Stimulated activated CD8-positive, alpha-beta memory T cell treated with anti-CD3 and anti-CD28 coated beads, Interleukin-2, amount 100 ng/mL, for 1 hour (primary cell): ENCODE data around the gene PHKG2.

Experiments used
- DNase-seq, 2 donors: peaks; one replicate each; pipeline ENCODE4 v3.0.0-alpha.2; 2020; ENCODE audit warnings: low read depth in 2 of 2

PHKG2 gene

DNA sequence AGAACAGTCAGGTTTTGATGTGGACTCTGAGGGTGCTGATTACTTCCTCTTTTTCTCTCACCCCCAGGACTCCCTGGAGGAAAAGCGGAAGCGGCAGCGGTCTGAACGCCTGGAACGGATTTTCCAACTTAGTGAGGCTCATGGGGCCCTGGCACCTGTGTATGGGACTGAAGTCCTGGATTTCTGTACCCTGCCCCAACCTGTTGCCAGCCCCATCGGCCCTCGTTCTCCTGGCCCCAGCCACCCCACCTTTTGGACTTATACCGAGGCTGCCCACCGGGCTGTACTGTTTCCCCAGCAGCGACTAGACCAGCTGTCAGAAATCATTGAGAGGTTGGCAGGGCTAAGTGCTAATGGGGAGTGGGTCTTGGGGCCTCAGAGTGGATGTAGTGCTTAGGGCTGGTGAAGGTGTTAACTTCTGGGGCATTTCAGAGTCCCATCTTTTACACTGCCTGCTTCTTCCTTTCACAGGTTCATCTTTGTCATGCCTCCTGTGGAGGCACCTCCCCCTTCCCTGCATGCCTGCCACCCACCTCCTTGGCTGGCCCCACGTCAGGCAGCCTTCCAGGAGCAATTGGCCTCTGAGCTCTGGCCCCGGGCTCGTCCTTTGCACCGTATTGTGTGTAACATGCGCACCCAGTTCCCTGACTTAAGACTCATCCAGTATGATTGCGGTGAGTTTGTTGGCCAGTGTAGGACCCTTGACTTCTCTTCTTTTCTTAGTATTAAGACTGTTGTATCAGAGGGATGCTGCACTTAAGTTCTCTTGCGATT lies 19.1 kb upstream of the PHKG2 start:
- DNase-seq = no peak

- DNase-seq = no peak
These were observed 16.8 kb upstream of the PHKG2 start for GRCh38 chr16:30731411-30731810.

DNA sequence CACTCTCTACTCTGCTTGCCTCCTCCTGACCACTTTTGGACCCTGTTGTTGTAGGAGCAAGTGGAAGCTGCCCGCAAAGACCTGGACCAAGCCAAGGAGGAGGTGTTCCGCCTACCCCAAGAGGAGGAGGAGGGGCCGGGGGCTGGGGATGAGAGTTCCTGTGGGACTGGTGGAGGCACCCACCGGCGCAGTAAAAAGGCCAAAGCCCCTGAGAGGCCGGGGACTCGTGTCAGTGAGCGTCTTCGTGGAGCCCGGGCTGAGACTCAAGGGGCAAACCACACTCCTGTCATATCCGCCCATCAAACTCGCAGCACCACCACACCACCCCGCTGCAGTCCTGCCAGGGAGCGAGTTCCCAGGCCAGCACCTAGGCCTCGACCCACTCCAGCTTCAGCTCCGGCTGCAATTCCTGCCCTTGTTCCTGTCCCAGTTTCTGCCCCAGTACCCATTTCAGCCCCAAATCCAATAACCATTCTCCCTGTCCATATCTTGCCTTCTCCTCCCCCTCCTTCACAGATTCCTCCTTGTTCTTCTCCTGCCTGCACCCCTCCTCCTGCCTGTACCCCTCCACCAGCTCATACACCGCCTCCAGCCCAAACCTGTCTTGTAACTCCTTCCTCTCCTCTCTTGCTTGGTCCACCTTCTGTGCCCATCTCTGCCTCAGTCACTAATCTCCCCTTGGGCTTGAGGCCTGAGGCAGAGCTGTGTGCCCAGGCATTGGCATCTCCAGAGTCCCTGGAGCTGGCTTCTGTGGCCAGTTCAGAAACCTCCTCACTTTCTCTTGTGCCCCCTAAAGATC lies 11.0 kb upstream of the PHKG2 start:
- DNase-seq = no peak

DNA sequence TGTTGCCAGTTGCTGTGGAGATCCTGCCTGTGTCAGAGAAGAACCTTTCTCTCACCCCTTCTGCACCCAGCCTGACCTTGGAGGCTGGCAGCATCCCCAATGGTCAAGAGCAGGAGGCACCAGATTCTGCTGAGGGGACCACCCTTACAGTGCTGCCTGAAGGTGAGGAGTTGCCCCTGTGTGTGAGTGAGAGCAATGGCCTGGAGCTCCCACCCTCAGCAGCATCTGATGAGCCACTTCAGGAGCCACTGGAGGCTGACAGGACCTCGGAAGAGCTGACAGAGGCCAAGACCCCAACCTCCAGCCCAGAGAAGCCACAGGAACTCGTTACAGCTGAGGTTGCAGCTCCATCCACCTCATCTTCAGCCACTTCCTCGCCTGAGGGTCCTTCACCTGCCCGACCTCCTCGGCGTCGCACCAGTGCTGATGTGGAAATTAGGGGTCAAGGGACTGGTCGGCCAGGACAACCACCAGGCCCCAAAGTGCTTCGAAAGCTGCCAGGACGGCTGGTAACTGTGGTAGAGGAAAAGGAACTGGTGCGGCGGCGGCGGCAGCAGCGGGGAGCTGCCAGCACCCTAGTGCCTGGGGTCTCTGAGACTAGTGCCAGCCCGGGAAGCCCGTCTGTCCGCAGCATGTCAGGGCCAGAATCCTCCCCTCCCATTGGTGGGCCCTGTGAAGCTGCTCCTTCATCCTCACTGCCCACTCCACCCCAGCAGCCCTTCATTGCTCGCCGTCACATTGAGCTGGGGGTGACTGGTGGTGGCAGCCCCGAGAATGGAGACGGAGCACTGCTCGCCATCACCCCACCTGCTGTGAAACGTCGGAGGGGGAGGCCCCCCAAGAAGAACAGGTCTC lies 10.2 kb upstream of the PHKG2 start:
- no peak for DNase-seq

DNA sequence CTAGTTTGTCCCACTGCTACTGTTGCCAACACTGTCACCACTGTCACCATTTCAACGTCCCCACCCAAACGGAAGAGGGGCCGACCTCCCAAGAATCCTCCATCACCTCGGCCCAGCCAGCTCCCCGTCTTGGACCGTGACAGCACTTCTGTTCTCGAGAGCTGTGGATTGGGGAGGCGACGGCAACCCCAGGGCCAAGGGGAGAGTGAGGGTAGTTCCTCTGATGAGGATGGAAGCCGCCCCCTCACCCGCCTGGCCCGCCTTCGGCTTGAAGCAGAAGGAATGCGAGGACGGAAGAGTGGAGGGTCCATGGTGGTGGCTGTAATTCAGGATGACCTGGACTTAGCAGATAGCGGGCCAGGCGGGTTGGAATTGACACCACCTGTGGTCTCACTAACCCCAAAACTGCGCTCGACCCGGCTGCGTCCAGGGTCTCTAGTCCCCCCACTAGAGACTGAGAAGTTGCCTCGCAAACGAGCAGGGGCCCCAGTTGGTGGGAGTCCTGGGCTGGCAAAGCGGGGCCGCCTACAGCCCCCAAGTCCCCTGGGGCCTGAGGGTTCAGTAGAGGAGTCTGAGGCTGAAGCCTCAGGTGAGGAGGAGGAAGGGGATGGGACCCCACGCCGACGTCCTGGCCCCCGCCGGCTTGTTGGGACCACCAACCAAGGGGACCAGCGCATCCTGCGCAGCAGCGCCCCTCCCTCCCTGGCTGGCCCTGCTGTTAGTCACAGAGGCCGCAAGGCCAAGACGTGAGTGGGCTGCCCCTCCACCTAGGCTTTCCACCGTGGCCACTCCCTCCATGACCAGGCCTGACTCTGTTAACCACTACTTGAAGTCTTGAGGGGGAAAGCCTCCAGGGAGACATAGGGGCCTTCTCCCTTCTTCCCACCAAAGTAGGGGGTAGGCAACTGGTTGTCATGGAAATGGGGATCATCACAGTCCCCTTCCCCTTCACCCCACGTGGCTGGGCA lies 9.0 kb upstream of the PHKG2 start:
- no peak for DNase-seq

DNA sequence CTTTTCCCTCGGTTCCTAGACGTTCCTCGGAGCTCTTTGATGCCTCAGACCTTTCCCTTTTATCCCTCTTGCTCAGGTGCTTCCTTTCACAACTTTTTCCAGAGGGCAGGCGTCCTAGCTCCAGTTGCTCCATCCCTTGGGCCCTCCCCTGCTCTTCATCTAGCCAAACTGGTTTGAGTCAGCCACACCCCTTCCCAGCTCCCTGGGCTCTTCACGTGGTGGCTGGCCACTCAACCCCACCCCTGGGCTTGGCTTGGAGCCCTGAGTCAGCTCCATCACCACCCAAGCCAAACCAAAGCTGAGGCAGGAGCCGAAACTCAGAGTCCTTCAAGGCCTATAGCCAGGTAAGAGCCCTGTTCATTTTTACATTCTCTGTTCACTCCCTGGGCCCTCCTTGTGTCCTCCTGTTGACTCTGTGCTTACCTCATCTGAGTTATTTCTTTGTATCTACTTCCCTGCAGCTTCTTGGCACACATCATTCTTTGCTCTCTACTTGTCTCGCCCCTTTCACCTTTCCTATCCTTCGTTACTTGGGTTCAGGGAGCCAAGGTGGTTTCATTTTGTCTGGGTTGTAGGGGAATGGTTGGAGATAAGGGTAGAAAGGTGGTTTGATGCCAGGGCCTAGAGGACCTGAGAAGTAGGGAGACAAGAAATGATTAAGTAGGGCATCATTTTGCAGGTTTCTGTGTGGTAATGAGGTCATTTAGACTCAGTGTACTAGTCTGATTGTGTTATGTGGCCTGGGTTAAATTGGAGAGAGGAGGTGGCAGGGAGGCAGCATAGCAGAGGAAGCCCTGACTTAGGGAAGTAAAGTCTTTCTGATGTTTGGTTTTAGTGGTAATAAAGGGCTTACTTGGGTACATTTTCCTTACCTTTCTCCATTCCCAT lies 7.6 kb upstream of the PHKG2 start:
- no peak for DNase-seq

DNA sequence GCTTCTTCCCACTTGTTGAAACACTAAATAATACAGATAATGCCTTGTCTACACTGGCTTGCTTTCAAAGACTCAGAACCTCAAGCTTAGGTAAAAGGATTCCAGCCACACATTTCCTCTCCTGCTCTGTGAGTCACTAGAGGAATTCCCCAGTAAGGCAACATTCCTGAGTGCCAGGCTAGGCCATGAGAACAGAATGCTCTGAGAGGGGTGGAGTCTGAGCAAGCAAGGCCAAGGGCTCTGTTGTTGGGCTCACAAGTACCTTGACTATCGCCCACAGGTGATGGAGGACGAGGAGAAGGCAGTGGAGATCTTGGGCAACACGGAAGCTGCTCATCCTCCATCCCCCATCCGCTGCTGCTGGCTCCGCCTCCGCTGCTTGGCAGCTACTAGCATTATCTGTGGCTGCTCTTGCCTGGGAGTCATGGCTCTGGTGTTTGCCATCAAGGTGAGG lies 6.7 kb upstream of the PHKG2 start:
- no peak for DNase-seq

DNA sequence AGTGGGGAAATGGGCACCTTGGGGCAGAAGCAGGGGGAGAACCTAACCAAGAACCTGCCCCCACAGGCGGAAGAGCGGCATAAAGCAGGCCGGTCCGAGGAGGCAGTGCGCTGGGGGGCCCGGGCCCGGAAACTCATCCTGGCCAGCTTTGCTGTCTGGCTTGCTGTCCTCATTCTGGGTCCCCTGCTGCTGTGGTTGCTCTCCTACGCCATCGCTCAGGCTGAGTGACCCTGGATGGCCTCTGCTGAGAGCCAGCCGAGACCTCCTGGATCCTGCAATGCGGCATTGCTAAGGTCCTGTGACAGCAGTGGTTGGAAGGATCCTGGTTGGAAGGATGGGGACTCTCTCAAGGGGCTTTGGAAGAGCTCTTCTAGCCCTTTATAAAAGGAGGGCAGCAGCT lies 4.5 kb upstream of the PHKG2 start:
- no peak for DNase-seq

- DNase-seq = no peak
These were observed 4.0 kb upstream of the PHKG2 start for GRCh38 chr16:30744183-30744582.

DNA sequence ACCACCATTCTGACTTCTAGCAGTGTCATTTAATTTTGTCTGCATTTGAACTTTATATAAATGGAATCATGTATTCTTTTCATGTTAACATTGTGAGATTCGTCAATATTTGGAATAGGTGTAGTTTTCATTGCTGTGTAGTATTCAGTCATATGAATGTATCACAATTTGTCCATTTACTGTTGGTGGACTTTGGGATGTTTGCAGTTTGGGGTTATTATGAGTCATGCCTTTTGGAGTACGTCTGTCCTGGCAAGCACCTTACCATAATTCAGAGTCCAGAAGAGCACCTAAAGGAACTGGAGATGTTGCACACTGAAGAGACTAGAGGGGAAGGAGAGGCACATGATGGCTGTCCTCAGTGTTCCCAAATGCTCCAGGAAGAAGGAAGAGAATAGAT lies 3.1 kb upstream of the PHKG2 start:
- DNase-seq = no peak

DNA sequence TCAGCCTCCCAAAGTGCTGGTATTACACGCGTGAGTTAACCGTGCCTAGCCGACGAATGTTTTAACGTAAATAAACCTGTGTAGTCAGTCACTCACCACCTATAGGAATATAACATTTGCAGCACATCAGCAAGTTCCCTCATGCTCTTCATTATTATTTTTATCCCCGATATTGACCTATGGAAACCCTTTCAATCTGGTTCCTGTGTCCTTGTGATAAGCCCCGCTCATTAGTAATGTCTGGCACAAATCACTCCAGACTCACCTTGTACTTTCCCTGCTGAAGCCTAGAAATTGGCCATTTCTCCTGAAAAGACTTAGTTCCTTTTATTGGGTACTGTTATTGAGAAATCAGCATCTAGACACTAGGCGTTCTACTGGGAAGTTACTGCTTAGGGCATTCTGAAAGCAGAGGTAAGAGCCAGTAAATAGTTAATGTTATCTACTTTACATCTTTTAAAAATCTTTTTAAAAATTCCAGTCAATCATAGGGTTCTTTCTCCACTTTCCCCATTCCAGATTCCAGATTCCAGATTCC lies 1.5 kb upstream of the PHKG2 start:
- DNase-seq = no peak

DNA sequence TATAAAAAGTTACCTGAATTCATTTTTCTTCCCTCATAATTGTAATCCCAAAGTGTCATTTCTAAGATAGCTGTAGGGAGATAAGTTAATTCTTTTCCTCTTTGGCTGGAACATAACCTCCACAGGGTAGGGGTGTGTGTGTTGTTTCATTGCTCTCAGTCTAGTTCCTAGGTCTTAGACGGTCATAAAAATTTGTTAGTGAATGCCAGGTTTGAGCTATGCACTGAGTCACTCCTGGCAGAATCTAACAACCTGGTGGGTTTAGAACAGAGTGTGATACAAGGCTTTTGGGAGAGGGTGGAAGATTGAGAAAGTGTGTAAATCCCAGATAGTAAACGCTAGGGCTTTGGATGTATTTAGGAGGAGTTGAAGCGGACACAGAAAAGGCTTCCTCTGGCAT lies 894 bp upstream of the PHKG2 start:
- no peak for DNase-seq

GRCh38 chr16:30748634-30749445 lies 615 bp downstream of the PHKG2 start:
- no peak for DNase-seq

DNA sequence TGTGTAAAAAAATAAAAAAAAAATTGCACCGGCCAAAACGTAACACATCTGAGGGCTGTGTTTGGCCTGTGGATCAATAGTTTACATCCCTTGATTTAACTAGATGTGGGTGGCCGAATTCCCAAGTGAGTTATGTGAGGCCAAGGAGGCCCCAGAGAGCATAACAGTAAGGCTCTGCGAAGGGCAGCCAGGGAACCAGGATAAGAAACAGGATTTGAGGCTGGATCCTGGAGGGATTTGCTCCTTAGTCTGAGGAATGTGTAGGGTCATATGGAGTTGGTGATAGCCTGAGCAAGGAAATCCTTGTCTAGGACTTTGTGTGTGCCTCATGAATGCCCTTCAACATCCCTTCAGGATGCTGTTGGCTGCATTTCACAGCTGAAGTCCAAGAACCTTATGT lies 2.0 kb downstream of the PHKG2 start:
- no peak for DNase-seq

- DNase-seq = no peak
These were observed 2.7 kb downstream of the PHKG2 start for GRCh38 chr16:30750876-30751465.

DNA sequence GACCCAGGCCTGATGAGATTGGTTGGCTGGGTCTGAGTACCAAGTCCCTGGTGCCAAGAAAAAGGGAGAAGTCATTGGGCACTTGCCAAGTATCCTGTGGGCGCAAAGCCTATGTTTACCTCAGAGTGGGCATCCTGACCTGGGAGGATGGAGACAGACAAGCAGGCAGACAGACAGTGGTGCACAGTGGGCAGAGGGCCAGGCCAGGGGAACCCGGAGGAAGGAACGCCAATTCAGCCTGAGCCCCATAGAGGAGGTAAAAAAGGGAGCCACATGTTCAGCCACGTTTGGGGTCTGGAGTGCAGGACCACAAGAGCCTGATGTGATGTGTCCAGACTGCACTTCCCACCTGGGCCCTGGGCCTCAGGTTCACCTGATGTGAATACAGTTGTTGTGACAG lies 5.4 kb downstream of the PHKG2 start:
- DNase-seq = no peak

DNA sequence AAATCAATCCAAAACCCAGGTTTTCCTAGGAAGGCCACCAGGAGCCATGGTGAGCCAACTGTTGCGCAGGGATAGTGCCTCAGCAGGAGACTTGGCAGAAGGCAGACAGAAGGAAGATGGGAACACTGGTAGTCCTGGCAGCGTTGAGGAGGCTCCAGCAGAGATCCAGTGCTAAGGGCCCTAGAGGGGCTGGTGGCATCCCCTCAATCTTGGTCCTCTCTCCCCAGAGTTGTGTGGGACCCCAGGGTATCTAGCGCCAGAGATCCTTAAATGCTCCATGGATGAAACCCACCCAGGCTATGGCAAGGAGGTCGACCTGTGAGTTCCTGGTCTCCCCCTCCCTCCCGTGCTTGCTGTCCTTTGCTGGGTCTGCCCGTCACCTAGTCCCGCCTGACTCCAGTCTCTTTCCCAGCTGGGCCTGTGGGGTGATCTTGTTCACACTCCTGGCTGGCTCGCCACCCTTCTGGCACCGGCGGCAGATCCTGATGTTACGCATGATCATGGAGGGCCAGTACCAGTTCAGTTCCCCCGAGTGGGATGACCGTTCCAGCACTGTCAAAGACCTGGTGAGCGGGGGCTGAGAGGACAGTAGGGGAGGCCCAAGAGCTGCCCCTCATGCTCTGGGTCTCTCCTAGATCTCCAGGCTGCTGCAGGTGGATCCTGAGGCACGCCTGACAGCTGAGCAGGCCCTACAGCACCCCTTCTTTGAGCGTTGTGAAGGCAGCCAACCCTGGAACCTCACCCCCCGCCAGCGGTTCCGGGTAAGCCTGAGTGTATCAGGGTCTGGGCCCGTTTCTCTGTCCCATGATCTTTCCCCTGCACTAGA lies 7.9 kb downstream of the PHKG2 start:
- DNase-seq = no peak

GRCh38 chr16:30756781-30757100 lies 8.5 kb downstream of the PHKG2 start:
- no peak for DNase-seq
